ENCODE data around the gene SRXN1.

DNA sequence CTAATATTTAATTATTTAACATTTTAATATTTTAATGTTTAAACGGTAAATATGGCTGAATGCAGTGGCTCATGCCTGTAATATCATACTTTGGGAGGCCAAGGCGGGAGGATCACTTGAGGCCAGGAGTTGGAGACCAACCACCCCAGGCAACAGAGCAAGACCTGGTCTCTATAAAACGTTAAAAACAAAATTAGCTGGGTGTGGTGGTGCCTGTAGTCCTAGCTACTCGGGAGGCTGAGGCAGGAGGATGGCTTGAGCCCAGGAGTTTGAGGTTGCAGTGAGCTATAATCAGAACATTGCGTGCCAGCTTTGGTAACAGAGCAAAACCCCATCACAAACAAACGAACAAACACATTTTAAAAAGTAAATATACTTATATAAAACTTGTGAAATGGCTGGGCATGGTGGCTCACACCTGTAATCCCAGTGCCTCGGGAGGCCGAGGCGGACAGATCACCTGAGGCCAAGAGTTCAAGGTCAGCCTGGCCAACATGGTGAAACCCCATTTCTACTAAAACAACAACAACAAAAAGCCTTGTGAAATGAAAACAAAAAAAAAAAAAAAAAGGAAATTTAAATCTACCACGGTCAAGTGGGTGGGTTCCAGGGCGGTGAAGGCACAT lies 8.2 kb downstream of the SRXN1 start:
- TF ChIP-seq, protein P1, sequence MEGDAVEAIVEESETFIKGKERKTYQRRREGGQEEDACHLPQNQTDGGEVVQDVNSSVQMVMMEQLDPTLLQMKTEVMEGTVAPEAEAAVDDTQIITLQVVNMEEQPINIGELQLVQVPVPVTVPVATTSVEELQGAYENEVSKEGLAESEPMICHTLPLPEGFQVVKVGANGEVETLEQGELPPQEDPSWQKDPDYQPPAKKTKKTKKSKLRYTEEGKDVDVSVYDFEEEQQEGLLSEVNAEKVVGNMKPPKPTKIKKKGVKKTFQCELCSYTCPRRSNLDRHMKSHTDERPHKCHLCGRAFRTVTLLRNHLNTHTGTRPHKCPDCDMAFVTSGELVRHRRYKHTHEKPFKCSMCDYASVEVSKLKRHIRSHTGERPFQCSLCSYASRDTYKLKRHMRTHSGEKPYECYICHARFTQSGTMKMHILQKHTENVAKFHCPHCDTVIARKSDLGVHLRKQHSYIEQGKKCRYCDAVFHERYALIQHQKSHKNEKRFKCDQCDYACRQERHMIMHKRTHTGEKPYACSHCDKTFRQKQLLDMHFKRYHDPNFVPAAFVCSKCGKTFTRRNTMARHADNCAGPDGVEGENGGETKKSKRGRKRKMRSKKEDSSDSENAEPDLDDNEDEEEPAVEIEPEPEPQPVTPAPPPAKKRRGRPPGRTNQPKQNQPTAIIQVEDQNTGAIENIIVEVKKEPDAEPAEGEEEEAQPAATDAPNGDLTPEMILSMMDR (IDR thresholded peaks at IDR 0.05; ENCODE audit: low read length): no peak
- no peak for TF ChIP-seq EZH2phosphoT487 (IDR thresholded peaks at IDR 0.05; ENCODE audit: low read length)

Data from MM.1S (cell line).